H1 (cell line): ENCODE results near the gene EIF2S1. TPM values are rescaled to one million over a fixed set of nuclear protein-coding genes. Genes with fewer than 3 reads are reported as not detected.

Experiments
- RBBP5 ChIP-seq: IDR thresholded peaks from 2 replicates; pipeline ENCODE4 v1.7.1; 2012; ENCODE audit warnings: low read depth, mild to moderate bottlenecking, inconsistent platforms, low read length, moderate library complexity, borderline replicate concordance
- SAP30 ChIP-seq: fragments of 300-600 bp; sonication (generic); IDR thresholded peaks from 2 replicates; pipeline ENCODE4 v1.7.1; 2012; ENCODE audit warnings: low read length, moderate library complexity, mild to moderate bottlenecking, inconsistent platforms; ENCODE audit not compliant: insufficient read depth, insufficient replicate concordance
- polyA plus RNA-seq, 7 experiments: library from polyadenylated mRNA; depleted of rRNA in 3 of 7; stranded (reverse) in 5 of 7; unstranded in 2 of 7; fragments of >200 nt in 5 of 7; fragments of 200-250 nt in 2 of 7; gene quantifications; 1 replicate in 5 of 7; 2 replicates in 1 of 7; 4 replicates in 1 of 7; pipeline versions ENCODE4 v1.2.1 to v1.2.3, GENCODE V29; 2011 to 2013; ENCODE audit warnings: missing spikeins in 2 of 7, mixed read lengths in 2 of 7
- total RNA-seq: library from RNA; stranded (reverse); fragmentation: NEBNext Ultra II Directional; extraction: Animal tissue kit (Norgen Biotek cat#: 25700); gene quantifications from 2 replicates; pipeline ENCODE4 v1.2.1, GENCODE V29; 2021

The EIF2S1 gene
- total and polyA plus RNA-seq, 2 of the 8 experiments (the other 6 are each of a cell fraction or from before 2014, with no cell fraction given), result 35.1 to 146 TPM

DNA sequence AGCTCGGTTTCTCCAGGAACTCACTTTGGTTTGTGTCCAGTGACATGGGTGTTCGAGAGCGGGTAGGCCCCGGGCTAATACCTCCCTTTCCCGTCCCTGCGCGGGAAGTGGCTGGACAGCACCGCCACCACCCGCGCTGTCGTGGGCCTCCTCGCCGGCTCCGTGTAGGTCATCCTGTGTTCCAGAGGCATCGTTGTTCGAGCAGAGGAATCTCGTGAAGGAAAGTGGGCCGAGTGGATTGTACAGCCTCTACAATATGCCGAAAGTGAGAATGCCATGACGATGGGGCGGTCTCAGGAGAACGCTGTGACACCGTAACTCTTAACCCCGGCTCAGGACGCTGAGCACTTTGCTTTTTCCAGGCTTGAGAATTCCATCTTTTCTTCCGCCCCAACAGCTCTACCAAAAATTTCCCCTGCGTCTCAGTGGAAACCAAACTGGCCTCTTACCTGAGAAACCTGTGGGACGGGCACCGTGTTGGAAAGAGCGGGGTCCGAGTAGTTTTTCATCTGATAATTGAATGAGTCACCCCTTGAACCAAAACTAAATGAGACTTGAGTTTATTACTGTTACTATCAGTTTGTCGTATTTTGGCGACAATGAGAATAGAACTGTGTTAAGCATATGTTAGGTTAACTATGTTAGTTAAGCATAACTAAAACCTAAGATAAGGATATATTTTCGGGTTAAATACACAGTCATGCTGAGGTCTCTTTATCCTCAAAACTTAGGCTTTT is 510 bp downstream of the EIF2S1 start (continued):
- TF ChIP-seq RBBP5, result 0 out of 2 replicates have a peak, but pooled peaks have one; percentile 18
- peak; percentile 71 for TF ChIP-seq SAP30
- TF ChIP-seq, all 59 proteins: peak for 7
